Calu3 (cell line): ENCODE results near the gene KLHL5. TPM values are rescaled to one million over a fixed set of nuclear protein-coding genes. Genes with fewer than 3 reads are reported as not detected.

Source experiments
- BruUV-seq: library from RNA; stranded (reverse); fragments of 400-500 nt; replicated peaks from 2 replicates; lab custom pipeline; 2021; lab: Mats Ljungman, UMichigan
- CTCF ChIA-PET: fragments of 300-600 bp; sonication (Branson Sonifier 250); formaldehyde crosslinking; loops from one replicate; lab custom pipeline; 2022; ENCODE audit warnings: antibody characterized with exemption; lab: Charles Lee
- DNase-seq: peaks from one replicate; pipeline ENCODE4 v3.0.0; 2022
- H3K27ac Mint-ChIP-seq: one replicate; pipeline ENCODE4 v1.8.0; 2022; ENCODE audit warnings: mixed read lengths; ENCODE audit not compliant: unreplicated experiment
- H3K27me3 Mint-ChIP-seq: one replicate; pipeline ENCODE4 v1.8.0; 2022; ENCODE audit warnings: mixed read lengths; ENCODE audit not compliant: unreplicated experiment
- H3K36me3 Mint-ChIP-seq: one replicate; pipeline ENCODE4 v1.8.0; 2022; ENCODE audit warnings: mild to moderate bottlenecking, moderate library complexity, mixed read lengths; ENCODE audit not compliant: insufficient read depth, unreplicated experiment
- H3K4me1 Mint-ChIP-seq: one replicate; pipeline ENCODE4 v1.8.0; 2022; ENCODE audit warnings: mild to moderate bottlenecking, low read depth, mixed read lengths; ENCODE audit not compliant: unreplicated experiment
- H3K4me3 Mint-ChIP-seq: one replicate; pipeline ENCODE4 v1.8.0; 2022; ENCODE audit warnings: mild to moderate bottlenecking, low read depth, moderate library complexity, mixed read lengths; ENCODE audit not compliant: unreplicated experiment
- H3K9me3 Mint-ChIP-seq: one replicate; pipeline ENCODE4 v1.8.0; 2022; ENCODE audit warnings: low read depth, mixed read lengths; ENCODE audit not compliant: unreplicated experiment
- intact Hi-C: fragments of 100-400 bp; cut with micrococcal nuclease; formaldehyde crosslinking; loops from one replicate; pipeline ENCODE4 v1.10.0; 2022; ENCODE audit not compliant: unreplicated experiment
- total RNA-seq: library from RNA; stranded (reverse); gene quantifications from 2 replicates; pipeline ENCODE4 v1.2.3, GENCODE V29; 2022
- TF ChIP-seq, protein P1 (sequence below): fragments of 200-600 bp; IDR thresholded peaks from one replicate; pipeline ENCODE4 v1.8.0; 2022; ENCODE audit warnings: antibody characterized with exemption; ENCODE audit not compliant: unreplicated experiment

The KLHL5 gene
- total RNA-seq, 1 experiment from 2014 or later = 57.4 TPM

DNA sequence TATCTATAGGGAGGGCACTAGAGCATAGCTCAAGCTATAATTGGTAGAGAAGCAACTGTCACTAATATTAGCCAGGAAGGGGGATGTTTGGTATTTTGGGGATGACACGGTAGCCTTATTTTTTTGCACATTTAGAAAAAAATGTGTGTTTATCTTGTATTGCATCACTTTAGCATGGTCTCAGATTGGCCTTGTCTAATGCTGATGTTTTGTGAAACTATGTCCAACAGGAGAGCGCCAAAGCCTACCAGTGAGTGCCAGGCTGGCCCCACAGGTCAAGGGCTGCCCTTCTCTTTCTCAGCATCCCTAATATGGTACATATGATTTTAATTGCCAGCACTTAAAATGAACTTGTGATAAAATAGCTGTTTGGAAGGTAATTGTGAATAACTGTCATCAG lies 95.5 kb downstream of the KLHL5 start:
- Mint-ChIP-seq H3K4me1 (no peaks in the 10 kb centered on the region), H3K4me3 (no peak overlapping the region), H3K9me3 (no peaks in the 10 kb centered on the region), H3K36me3 (no peaks in the 10 kb centered on the region), H3K27me3 (no peaks in the 10 kb centered on the region), H3K27ac (no peak overlapping the region)
- TF ChIP-seq, protein P1, sequence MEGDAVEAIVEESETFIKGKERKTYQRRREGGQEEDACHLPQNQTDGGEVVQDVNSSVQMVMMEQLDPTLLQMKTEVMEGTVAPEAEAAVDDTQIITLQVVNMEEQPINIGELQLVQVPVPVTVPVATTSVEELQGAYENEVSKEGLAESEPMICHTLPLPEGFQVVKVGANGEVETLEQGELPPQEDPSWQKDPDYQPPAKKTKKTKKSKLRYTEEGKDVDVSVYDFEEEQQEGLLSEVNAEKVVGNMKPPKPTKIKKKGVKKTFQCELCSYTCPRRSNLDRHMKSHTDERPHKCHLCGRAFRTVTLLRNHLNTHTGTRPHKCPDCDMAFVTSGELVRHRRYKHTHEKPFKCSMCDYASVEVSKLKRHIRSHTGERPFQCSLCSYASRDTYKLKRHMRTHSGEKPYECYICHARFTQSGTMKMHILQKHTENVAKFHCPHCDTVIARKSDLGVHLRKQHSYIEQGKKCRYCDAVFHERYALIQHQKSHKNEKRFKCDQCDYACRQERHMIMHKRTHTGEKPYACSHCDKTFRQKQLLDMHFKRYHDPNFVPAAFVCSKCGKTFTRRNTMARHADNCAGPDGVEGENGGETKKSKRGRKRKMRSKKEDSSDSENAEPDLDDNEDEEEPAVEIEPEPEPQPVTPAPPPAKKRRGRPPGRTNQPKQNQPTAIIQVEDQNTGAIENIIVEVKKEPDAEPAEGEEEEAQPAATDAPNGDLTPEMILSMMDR = no peak
- CTCF ChIA-PET = no interaction called here
- DNase-seq = no peak
- BruUV-seq = no TSS peak
- intact Hi-C loops = no loop called here

DNA sequence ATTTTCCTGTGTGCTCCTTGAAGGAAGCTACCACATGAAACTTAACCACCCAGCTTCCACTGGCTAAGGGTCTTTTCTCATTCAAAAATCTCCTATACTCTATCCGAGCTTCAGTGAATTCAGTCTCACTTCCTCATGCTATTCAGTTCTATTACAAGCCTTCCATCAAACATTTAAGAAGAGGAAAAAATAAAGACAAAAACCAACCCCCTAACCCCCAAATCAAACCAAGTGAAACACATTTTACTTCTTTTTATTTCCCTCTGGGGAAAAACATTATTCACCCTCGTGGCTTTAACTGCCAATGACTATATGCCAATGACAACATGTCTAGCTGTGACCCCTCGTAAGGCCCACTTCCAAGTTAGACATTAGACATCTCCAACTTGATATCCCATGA lies 104.1 kb downstream of the KLHL5 start:
- no peaks in the 10 kb centered on the region for H3K27me3 Mint-ChIP-seq
- peaks cover 4% of the 10 kb centered on the region for H3K9me3 Mint-ChIP-seq
- CTCF ChIA-PET = no interaction called here
- no peak for DNase-seq
- TF ChIP-seq, protein P1 = no peak
- H3K27ac Mint-ChIP-seq = no peak overlapping the region
- BruUV-seq = no TSS peak
- no peaks in the 10 kb centered on the region for H3K4me1 Mint-ChIP-seq
- no peaks in the 10 kb centered on the region for H3K36me3 Mint-ChIP-seq
- H3K4me3 Mint-ChIP-seq = no peak overlapping the region
- intact Hi-C loops = no loop called here

DNA sequence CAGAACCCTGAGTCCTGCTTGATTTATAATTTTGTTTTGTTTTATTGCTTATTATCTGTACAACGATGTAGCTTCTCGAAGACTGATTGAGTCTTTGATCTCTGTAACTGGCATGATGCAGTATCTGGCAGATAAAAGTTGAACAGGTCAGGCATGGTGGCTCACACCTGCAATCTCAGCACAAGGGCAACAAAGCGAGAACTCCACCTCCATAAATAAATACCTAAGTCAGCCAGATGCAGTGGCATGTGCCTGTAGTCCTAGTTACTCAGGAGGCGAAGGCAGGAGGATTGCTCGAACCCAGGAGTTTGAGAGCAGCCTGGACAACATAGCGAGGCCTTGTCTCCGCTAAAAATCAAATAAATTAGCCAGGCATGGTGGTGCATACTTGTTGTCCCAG lies 104.6 kb downstream of the KLHL5 start:
- no TSS peak for BruUV-seq
- Mint-ChIP-seq H3K4me3 (no peak overlapping the region), H3K27ac (no peak overlapping the region), H3K9me3 (peaks cover 4% of the 10 kb centered on the region), H3K4me1 (no peaks in the 10 kb centered on the region), H3K36me3 (no peaks in the 10 kb centered on the region), H3K27me3 (no peaks in the 10 kb centered on the region)
- CTCF ChIA-PET = no interaction called here
- TF ChIP-seq, protein P1 = no peak
- no peak for DNase-seq
- intact Hi-C loops = no loop called here

DNA sequence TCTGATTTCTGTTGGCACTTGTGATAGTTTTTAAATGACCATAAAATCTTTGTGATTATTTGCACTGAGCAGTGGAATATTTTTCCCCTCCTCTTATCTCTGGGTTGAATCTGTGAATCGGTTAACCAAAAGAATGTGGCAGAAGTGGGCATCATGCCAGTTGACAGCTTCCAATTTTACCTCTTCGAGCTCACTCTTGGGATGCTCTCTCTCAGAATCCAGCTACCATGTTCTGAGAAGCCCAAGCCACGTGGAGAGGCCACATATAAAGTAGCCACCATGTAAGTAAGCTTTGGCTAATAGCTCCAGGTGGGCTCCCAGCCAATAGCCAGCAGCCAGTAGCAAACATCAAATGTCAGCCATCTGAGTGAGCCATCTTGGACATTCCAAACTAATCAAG lies 107.4 kb downstream of the KLHL5 start:
- Mint-ChIP-seq H3K4me1 (no peaks in the 10 kb centered on the region), H3K27me3 (no peaks in the 10 kb centered on the region), H3K9me3 (peaks cover 4% of the 10 kb centered on the region), H3K4me3 (no peak overlapping the region), H3K36me3 (no peaks in the 10 kb centered on the region), H3K27ac (no peak overlapping the region)
- CTCF ChIA-PET = no interaction called here
- DNase-seq = no peak
- TF ChIP-seq, protein P1 = no peak
- intact Hi-C loops = no loop called here
- no TSS peak for BruUV-seq
